Nephron (organoid): ENCODE results near the gene HMGN4.
A peak's percentile ranks its signal among the peaks of the same experiment; 100 is the strongest.

Source experiments
- H3K27ac Mint-ChIP-seq, 3 experiments: 2 replicates each; pipeline ENCODE4 v1.8.0; 2020; ENCODE audit warnings: mixed read lengths in 3 of 3, mild to moderate bottlenecking in 2 of 3, moderate library complexity in 1 of 3
- H3K27me3 Mint-ChIP-seq: 2 replicates; pipeline ENCODE4 v1.8.0; 2021; ENCODE audit warnings: low read depth, mild to moderate bottlenecking, moderate library complexity, mixed read lengths
- H3K36me3 Mint-ChIP-seq: 2 replicates; pipeline ENCODE4 v1.8.0; 2020; ENCODE audit warnings: low read depth, mixed read lengths
- H3K4me1 Mint-ChIP-seq: 2 replicates; pipeline ENCODE4 v1.8.0; 2020; ENCODE audit warnings: mixed read lengths
- H3K4me3 Mint-ChIP-seq, 3 experiments: 2 replicates each; pipeline ENCODE4 v1.8.0; 2020; ENCODE audit warnings: mild to moderate bottlenecking in 3 of 3, mixed read lengths in 3 of 3, moderate library complexity in 2 of 3
- H3K9me3 Mint-ChIP-seq: 2 replicates; pipeline ENCODE4 v1.8.0; 2020; ENCODE audit warnings: mixed read lengths
- CTCF ChIP-seq, 3 experiments: fragments of 200-600 bp; sonication (generic); IDR thresholded peaks; one replicate each; pipeline ENCODE4 v1.5.0; 2021; ENCODE audit warnings: antibody characterized with exemption in 3 of 3; ENCODE audit not compliant: unreplicated experiment in 3 of 3

Gene HMGN4

GRCh38 chr6:26526928-26527327 is 11.2 kb upstream of the HMGN4 start:
- H3K27me3 Mint-ChIP-seq: no peaks in the 10 kb centered on the region
- H3K4me1 Mint-ChIP-seq: peaks cover 21% of the 10 kb centered on the region
- H3K27ac Mint-ChIP-seq: no peak overlapping the region
- no peaks in the 10 kb centered on the region for H3K36me3 Mint-ChIP-seq
- no peak for TF ChIP-seq CTCF (IDR thresholded peaks at IDR 0.05; ENCODE audit: unreplicated experiment in 3 of 3)
- H3K4me3 Mint-ChIP-seq: no peak overlapping the region
- no peaks in the 10 kb centered on the region for H3K9me3 Mint-ChIP-seq

GRCh38 chr6:26530203-26530602 is 8.0 kb upstream of the HMGN4 start:
- H3K27me3 Mint-ChIP-seq: no peaks in the 10 kb centered on the region
- H3K4me1 Mint-ChIP-seq: peaks cover 24% of the 10 kb centered on the region
- no peak overlapping the region for H3K4me3 Mint-ChIP-seq
- no peak overlapping the region for H3K27ac Mint-ChIP-seq
- H3K9me3 Mint-ChIP-seq: no peaks in the 10 kb centered on the region
- no peaks in the 10 kb centered on the region for H3K36me3 Mint-ChIP-seq
- no peak for TF ChIP-seq CTCF (IDR thresholded peaks at IDR 0.05; ENCODE audit: unreplicated experiment in 3 of 3)

GRCh38 chr6:26531897-26532296 is 6.3 kb upstream of the HMGN4 start:
- H3K27me3 Mint-ChIP-seq: no peaks in the 10 kb centered on the region
- no peak for TF ChIP-seq CTCF (IDR thresholded peaks at IDR 0.05; ENCODE audit: unreplicated experiment in 3 of 3)
- H3K36me3 Mint-ChIP-seq: no peaks in the 10 kb centered on the region
- peak overlapping the region in 2 of 3 experiments; percentile 95 to 96 for H3K4me3 Mint-ChIP-seq
- H3K27ac Mint-ChIP-seq: peak overlapping the region; percentile 96 to 98 (median 96)
- H3K4me1 Mint-ChIP-seq: peaks cover 31% of the 10 kb centered on the region
- H3K9me3 Mint-ChIP-seq: no peaks in the 10 kb centered on the region

GRCh38 chr6:26532699-26533531 is 5.3 kb upstream of the HMGN4 start:
- no peak for TF ChIP-seq CTCF (IDR thresholded peaks at IDR 0.05; ENCODE audit: unreplicated experiment in 3 of 3)
- no peaks in the 10 kb centered on the region for H3K9me3 Mint-ChIP-seq
- H3K36me3 Mint-ChIP-seq: no peaks in the 10 kb centered on the region
- H3K27ac Mint-ChIP-seq: peak overlapping the region; percentile 96 to 98 (median 96)
- H3K4me1 Mint-ChIP-seq: peaks cover 35% of the 10 kb centered on the region
- no peaks in the 10 kb centered on the region for H3K27me3 Mint-ChIP-seq
- peak overlapping the region; percentile 95 to 97 (median 96) for H3K4me3 Mint-ChIP-seq

GRCh38 chr6:26533532-26533931 is 4.6 kb upstream of the HMGN4 start:
- peaks cover 35% of the 10 kb centered on the region for H3K4me1 Mint-ChIP-seq
- no peaks in the 10 kb centered on the region for H3K9me3 Mint-ChIP-seq
- TF ChIP-seq CTCF (IDR thresholded peaks at IDR 0.05; ENCODE audit: unreplicated experiment in 3 of 3): no peak
- H3K4me3 Mint-ChIP-seq: peak overlapping the region; percentile 95 to 97 (median 96)
- no peaks in the 10 kb centered on the region for H3K27me3 Mint-ChIP-seq
- H3K27ac Mint-ChIP-seq: peak overlapping the region; percentile 96 to 98 (median 96)
- H3K36me3 Mint-ChIP-seq: no peaks in the 10 kb centered on the region
